SU-DHL-6 (cell line): ENCODE results near the gene MBTD1.

Source experiments
- H2AFZ ChIP-seq: fragments of 200-600 bp; sonication (generic); 2 replicates; pipeline ENCODE4 v1.6.1; 2014; ENCODE audit warnings: low read depth, mild to moderate bottlenecking, moderate library complexity, mixed read lengths, antibody characterized with exemption, low read length; ENCODE audit not compliant: severe bottlenecking
- H3F3A ChIP-seq: fragments of 200-600 bp; shearing (Covaris generic); 2 replicates; pipeline ENCODE4 v1.6.0; 2016; ENCODE audit warnings: antibody characterized with exemption, mild to moderate bottlenecking; ENCODE audit not compliant: insufficient read depth
- H3K27ac ChIP-seq: fragments of 200-600 bp; sonication (generic); 2 replicates; pipeline ENCODE4 v1.5.1; 2016; ENCODE audit warnings: low read depth, mild to moderate bottlenecking, low read length, moderate library complexity, mixed read lengths
- H3K27me3 ChIP-seq: fragments of 200-600 bp; sonication (generic), shearing (Covaris generic); 2 replicates; pipeline ENCODE4 v1.6.0; 2014; ENCODE audit warnings: mild to moderate bottlenecking, low read length
- H3K36me3 ChIP-seq: fragments of 200-600 bp; sonication (generic); 2 replicates; pipeline ENCODE4 v1.6.1; 2014; ENCODE audit warnings: mild to moderate bottlenecking, low read length, mixed read lengths
- H3K4me2 ChIP-seq: fragments of 300-600, 200-600 bp; shearing (Covaris generic), sonication (generic); 2 replicates; pipeline ENCODE4 v1.6.0; 2014; ENCODE audit warnings: low read length, low read depth, mild to moderate bottlenecking; ENCODE audit not compliant: poor library complexity, severe bottlenecking
- H3K4me3 ChIP-seq: fragments of 200-600 bp; sonication (generic); 2 replicates; pipeline ENCODE4 v1.5.1; 2014; ENCODE audit warnings: antibody characterized with exemption, low read length, mild to moderate bottlenecking, mixed read lengths; ENCODE audit not compliant: insufficient read depth, poor library complexity, severe bottlenecking
- H3K79me2 ChIP-seq: fragments of 200-600 bp; sonication (generic); 2 replicates; pipeline ENCODE4 v1.6.1; 2014; ENCODE audit warnings: mild to moderate bottlenecking, low read length, moderate library complexity; ENCODE audit not compliant: insufficient read depth
- H3K9ac ChIP-seq: fragments of 200-600 bp; sonication (generic); 2 replicates; pipeline ENCODE4 v1.7.0; 2014; ENCODE audit warnings: mild to moderate bottlenecking, low read length
- H3K9me2 ChIP-seq: fragments of 200-600 bp; sonication (generic); replicated peaks from 2 replicates; pipeline ENCODE4 v1.6.1; 2014; ENCODE audit warnings: low read length; ENCODE audit not compliant: insufficient read depth
- H3K9me3 ChIP-seq: fragments of 200-600 bp; sonication (generic); 2 replicates; pipeline ENCODE4 v1.6.1; 2014; ENCODE audit warnings: low read length, mixed read lengths; ENCODE audit not compliant: insufficient read depth
- H4K20me1 ChIP-seq: fragments of 200-600 bp; sonication (generic); 2 replicates; pipeline ENCODE4 v1.6.1; 2014; ENCODE audit warnings: low read depth, mild to moderate bottlenecking, antibody characterized with exemption, low read length, moderate library complexity, mixed read lengths
- EZH2phosphoT487 ChIP-seq: fragments of 200-600 bp; sonication (generic), shearing (Covaris generic); conservative IDR thresholded peaks from 2 replicates; pipeline ENCODE4 v1.6.1; 2018; ENCODE audit warnings: mild to moderate bottlenecking, antibody characterized with exemption, low read length, moderate library complexity, mixed read lengths
- TF ChIP-seq, protein P1 (sequence below): fragments of 200-600 bp; sonication (generic); IDR thresholded peaks from one replicate; pipeline ENCODE4 v1.5.1; 2017; ENCODE audit warnings: antibody characterized with exemption, mild to moderate bottlenecking, low read length, moderate library complexity; ENCODE audit not compliant: insufficient read depth, poor library complexity, severe bottlenecking

Gene MBTD1

GRCh38 chr17:51191895-51192294 is 68.0 kb downstream of the MBTD1 start:
- Histone ChIP-seq H3K9me3 (no peaks in the 10 kb centered on the region), H3K27ac (no peak overlapping the region), H3F3A (0 out of 2 replicates have a peak, but pooled peaks cover 3% of the 10 kb centered on the region), H3K9ac (no peak overlapping the region), H3K9me2 (no peaks in the 10 kb centered on the region), H4K20me1 (no peaks in the 10 kb centered on the region), H3K79me2 (no peaks in the 10 kb centered on the region), H3K36me3 (peaks cover 17% of the 10 kb centered on the region), H2AFZ (no peak overlapping the region), H3K4me2 (no peak overlapping the region), H3K4me3 (no peak overlapping the region), H3K27me3 (no peaks in the 10 kb centered on the region)
- TF ChIP-seq, protein P1, sequence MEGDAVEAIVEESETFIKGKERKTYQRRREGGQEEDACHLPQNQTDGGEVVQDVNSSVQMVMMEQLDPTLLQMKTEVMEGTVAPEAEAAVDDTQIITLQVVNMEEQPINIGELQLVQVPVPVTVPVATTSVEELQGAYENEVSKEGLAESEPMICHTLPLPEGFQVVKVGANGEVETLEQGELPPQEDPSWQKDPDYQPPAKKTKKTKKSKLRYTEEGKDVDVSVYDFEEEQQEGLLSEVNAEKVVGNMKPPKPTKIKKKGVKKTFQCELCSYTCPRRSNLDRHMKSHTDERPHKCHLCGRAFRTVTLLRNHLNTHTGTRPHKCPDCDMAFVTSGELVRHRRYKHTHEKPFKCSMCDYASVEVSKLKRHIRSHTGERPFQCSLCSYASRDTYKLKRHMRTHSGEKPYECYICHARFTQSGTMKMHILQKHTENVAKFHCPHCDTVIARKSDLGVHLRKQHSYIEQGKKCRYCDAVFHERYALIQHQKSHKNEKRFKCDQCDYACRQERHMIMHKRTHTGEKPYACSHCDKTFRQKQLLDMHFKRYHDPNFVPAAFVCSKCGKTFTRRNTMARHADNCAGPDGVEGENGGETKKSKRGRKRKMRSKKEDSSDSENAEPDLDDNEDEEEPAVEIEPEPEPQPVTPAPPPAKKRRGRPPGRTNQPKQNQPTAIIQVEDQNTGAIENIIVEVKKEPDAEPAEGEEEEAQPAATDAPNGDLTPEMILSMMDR, result no peak
- no peak for TF ChIP-seq EZH2phosphoT487

- Histone ChIP-seq H3K79me2 (no peaks in the 10 kb centered on the region), H3F3A (0 out of 2 replicates have a peak, but pooled peaks cover 3% of the 10 kb centered on the region), H2AFZ (no peak overlapping the region), H3K9ac (no peak overlapping the region), H4K20me1 (no peaks in the 10 kb centered on the region), H3K9me3 (no peaks in the 10 kb centered on the region), H3K36me3 (peaks cover 18% of the 10 kb centered on the region), H3K9me2 (no peaks in the 10 kb centered on the region), H3K4me3 (no peak overlapping the region), H3K27me3 (no peaks in the 10 kb centered on the region), H3K4me2 (no peak overlapping the region), H3K27ac (no peak overlapping the region)
- no peak for TF ChIP-seq EZH2phosphoT487
- TF ChIP-seq, protein P1, result no peak
These were observed 70.2 kb downstream of the MBTD1 start for GRCh38 chr17:51189628-51190027.

DNA sequence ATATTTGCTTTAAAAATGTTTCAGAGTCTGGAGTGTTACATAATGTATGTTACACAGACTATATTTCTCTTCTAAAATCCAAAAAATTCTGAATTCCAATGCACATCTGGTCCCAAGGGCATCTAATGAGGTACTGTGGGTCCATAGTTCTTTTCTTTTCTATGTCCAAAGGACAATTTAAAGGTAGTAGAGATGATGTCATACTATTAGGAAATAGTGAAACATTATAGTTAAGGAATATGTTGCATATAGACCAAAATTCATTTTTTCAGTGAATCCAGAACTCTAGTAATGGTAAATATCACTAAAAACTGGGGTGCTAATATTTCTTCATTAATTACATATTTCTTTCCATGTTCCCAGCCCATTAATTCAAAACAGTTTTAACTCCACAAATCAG is 70.7 kb downstream of the MBTD1 start:
- no peaks in the 10 kb centered on the region for H3K9me2 ChIP-seq
- no peak overlapping the region for H3K27ac ChIP-seq
- H3K79me2 ChIP-seq, result no peaks in the 10 kb centered on the region
- no peak overlapping the region for H3K9ac ChIP-seq
- no peaks in the 10 kb centered on the region for H3K9me3 ChIP-seq
- H2AFZ ChIP-seq, result no peak overlapping the region
- H4K20me1 ChIP-seq, result no peaks in the 10 kb centered on the region
- H3K4me3 ChIP-seq, result no peak overlapping the region
- TF ChIP-seq, protein P1, result no peak
- H3K27me3 ChIP-seq, result no peaks in the 10 kb centered on the region
- 0 out of 2 replicates have a peak, but pooled peaks cover 3% of the 10 kb centered on the region for H3F3A ChIP-seq
- peaks cover 23% of the 10 kb centered on the region for H3K36me3 ChIP-seq
- H3K4me2 ChIP-seq, result no peak overlapping the region
